Activated naive CD8-positive, alpha-beta T cell treated with anti-CD3 and anti-CD28 coated beads, Interleukin-2, amount 10 ng/mL, durations not matched to agents 7 days and 5 days (primary cell): ENCODE data around the gene XPNPEP3. TPM values are rescaled to one million over a fixed set of nuclear protein-coding genes. Genes with fewer than 3 reads are reported as not detected.
"Not testable (repeated sequence)": the region's sequence is repeated elsewhere in the genome, so short reads cannot be mapped to it uniquely, and the experiment has no call there.

ENCODE experiments used
- ATAC-seq: fragments of 150-1000 bp; cut with Tn5 transposase; one replicate; pipeline ENCODE4 v1.10.0; 2021; ENCODE audit warnings: low read depth, moderate library complexity
- POLR2A ChIA-PET: fragments of 350-600 bp; sonication (Branson Sonifier 250); formaldehyde crosslinking; loops from one replicate; lab custom pipeline; 2021; ENCODE audit warnings: antibody characterized with exemption; lab: Charles Lee
- DNase-seq: peaks from one replicate; pipeline ENCODE4 v3.0.0; 2021
- H3K27ac Mint-ChIP-seq: one replicate; pipeline ENCODE4 v1.8.0; 2022; ENCODE audit warnings: mild to moderate bottlenecking, mixed read lengths
- H3K27me3 Mint-ChIP-seq: one replicate; pipeline ENCODE4 v1.8.0; 2022; ENCODE audit warnings: mild to moderate bottlenecking, moderate library complexity, mixed read lengths
- H3K36me3 Mint-ChIP-seq: one replicate; pipeline ENCODE4 v1.8.0; 2021; ENCODE audit warnings: mild to moderate bottlenecking, mixed read lengths
- H3K4me1 Mint-ChIP-seq: one replicate; pipeline ENCODE4 v1.8.0; 2021; ENCODE audit warnings: mixed read lengths
- H3K4me3 Mint-ChIP-seq: one replicate; pipeline ENCODE4 v1.8.0; 2022; ENCODE audit warnings: mild to moderate bottlenecking, moderate library complexity, mixed read lengths
- H3K9me3 Mint-ChIP-seq: one replicate; pipeline ENCODE4 v1.8.0; 2021; ENCODE audit warnings: mixed read lengths
- total RNA-seq, 2 experiments: library from RNA; stranded (reverse); gene quantifications; one replicate each; pipeline ENCODE4 v1.2.3, GENCODE V29; 2021

XPNPEP3 gene
- 10 to 100 TPM; 14.7 to 15.1 TPM for total RNA-seq

- Mint-ChIP-seq H3K9me3 (no peaks in the 10 kb centered on the region), H3K36me3 (peaks cover 7% of the 10 kb centered on the region), H3K27me3 (no peaks in the 10 kb centered on the region), H3K4me1 (peaks cover 37% of the 10 kb centered on the region), H3K27ac (peak within 1 kb of the TSS; percentile 100), H3K4me3 (peak within 1 kb of the TSS; percentile 99)
- peak; percentile 92 for ATAC-seq
- DNase-seq = peak; percentile 99
- POLR2A ChIA-PET = interaction anchor here (0.6 to 2.2 kb wide), 20 partner anchors 10 to 590 kb away, joined by 3 to 11 read pairs (median 4); partner anchors contain the start of genes MRTFA, RANGAP1, RBX1 and SLC25A17
Measured at GRCh38 chr22:40856513-40857308, at the start of gene XPNPEP3, which contains the start of gene ST13. Gene XPNPEP3, plus strand, starts transcription at chr22:40857148. Its CDS starts 34 bp downstream, at chr22:40857182. Gene ST13, minus strand, starts transcription at chr22:40856639. Its CDS starts 99 bp downstream, at chr22:40856540.

- no peak for ATAC-seq
- H3K4me1 Mint-ChIP-seq = peaks cover 3% of the 10 kb centered on the region
- no peaks in the 10 kb centered on the region for H3K9me3 Mint-ChIP-seq
- H3K27ac Mint-ChIP-seq = no peak overlapping the region
- no peaks in the 10 kb centered on the region for H3K27me3 Mint-ChIP-seq
- H3K36me3 Mint-ChIP-seq = peaks cover 15% of the 10 kb centered on the region
- POLR2A ChIA-PET = no interaction called here
- no peak overlapping the region for H3K4me3 Mint-ChIP-seq
- no peak for DNase-seq
Measured at GRCh38 chr22:40808018-40808841, 48.7 kb upstream of the XPNPEP3 start.

DNA sequence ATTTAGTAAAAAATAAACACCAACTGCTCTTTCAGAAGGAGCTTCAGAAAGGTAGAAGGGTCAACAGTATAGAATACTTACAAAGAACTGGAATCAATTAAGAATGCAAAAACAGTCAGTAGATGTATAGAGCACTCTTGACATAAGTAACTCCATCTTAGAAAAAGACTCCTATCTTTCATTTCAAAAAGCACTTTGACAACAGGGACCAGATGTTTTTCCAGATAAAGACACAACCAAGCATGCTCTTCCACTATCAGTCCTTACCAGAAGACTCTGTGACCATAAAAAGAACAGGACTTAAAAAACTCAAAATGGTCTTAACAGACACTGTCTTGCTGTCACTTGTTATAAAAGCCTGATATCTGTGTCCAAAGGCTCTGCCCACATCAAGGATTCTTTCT is 43.0 kb upstream of the XPNPEP3 start:
- no peaks in the 10 kb centered on the region for H3K9me3 Mint-ChIP-seq
- ATAC-seq (no peak), DNase-seq (no peak)
- no peaks in the 10 kb centered on the region for H3K27me3 Mint-ChIP-seq
- peaks cover 18% of the 10 kb centered on the region for H3K4me1 Mint-ChIP-seq
- POLR2A ChIA-PET = no interaction called here
- H3K36me3 Mint-ChIP-seq = peaks cover 25% of the 10 kb centered on the region
- H3K4me3 Mint-ChIP-seq = no peak overlapping the region
- H3K27ac Mint-ChIP-seq = no peak overlapping the region

DNA sequence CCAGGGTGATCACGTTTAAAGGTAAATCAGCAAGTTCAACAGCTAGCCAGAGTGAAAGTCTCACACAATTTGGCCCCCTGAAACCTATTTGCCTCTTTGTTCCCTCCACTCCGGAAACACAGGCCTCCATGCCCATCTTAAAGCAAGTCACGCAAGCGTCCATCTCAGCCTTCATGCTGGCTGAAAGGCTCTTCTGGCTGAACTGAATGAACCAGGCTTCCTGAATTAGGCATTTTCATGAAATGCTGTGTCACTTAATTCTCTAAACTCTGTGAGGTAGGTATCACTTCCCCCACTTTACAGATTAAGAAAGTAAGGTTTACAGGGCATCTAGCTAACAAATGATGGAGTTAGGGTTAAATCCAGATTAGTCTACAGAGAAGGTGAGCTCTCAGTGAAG is 39.2 kb upstream of the XPNPEP3 start:
- H3K27ac Mint-ChIP-seq = peak overlapping the region; percentile 55
- no peaks in the 10 kb centered on the region for H3K9me3 Mint-ChIP-seq
- ATAC-seq (no peak), DNase-seq (no peak)
- POLR2A ChIA-PET = interaction anchor here (0.6 to 2.0 kb wide), 3 partner anchors 39 to 91 kb away, joined by 3 to 11 read pairs (median 10); partner anchors contain the start of genes ST13 and XPNPEP3
- H3K36me3 Mint-ChIP-seq = peaks cover 21% of the 10 kb centered on the region
- H3K4me1 Mint-ChIP-seq = peaks cover 21% of the 10 kb centered on the region
- peak overlapping the region; percentile 88 for H3K4me3 Mint-ChIP-seq
- H3K27me3 Mint-ChIP-seq = no peaks in the 10 kb centered on the region

- Mint-ChIP-seq H3K27me3 (no peaks in the 10 kb centered on the region), H3K4me1 (peaks cover 21% of the 10 kb centered on the region), H3K9me3 (no peaks in the 10 kb centered on the region), H3K27ac (peak overlapping the region; percentile 55), H3K36me3 (peaks cover 17% of the 10 kb centered on the region), H3K4me3 (peak overlapping the region; percentile 88)
- ATAC-seq = peak; percentile 13
- POLR2A ChIA-PET = interaction anchor here (0.6 to 2.0 kb wide), 7 partner anchors 38 to 870 kb away, joined by 3 to 11 read pairs (median 4); partner anchors contain the start of genes PMM1, SNU13, ST13 and XPNPEP3
- DNase-seq = peak; percentile 46
Measured at GRCh38 chr22:40818192-40818746, 38.7 kb upstream of the XPNPEP3 start.

DNA sequence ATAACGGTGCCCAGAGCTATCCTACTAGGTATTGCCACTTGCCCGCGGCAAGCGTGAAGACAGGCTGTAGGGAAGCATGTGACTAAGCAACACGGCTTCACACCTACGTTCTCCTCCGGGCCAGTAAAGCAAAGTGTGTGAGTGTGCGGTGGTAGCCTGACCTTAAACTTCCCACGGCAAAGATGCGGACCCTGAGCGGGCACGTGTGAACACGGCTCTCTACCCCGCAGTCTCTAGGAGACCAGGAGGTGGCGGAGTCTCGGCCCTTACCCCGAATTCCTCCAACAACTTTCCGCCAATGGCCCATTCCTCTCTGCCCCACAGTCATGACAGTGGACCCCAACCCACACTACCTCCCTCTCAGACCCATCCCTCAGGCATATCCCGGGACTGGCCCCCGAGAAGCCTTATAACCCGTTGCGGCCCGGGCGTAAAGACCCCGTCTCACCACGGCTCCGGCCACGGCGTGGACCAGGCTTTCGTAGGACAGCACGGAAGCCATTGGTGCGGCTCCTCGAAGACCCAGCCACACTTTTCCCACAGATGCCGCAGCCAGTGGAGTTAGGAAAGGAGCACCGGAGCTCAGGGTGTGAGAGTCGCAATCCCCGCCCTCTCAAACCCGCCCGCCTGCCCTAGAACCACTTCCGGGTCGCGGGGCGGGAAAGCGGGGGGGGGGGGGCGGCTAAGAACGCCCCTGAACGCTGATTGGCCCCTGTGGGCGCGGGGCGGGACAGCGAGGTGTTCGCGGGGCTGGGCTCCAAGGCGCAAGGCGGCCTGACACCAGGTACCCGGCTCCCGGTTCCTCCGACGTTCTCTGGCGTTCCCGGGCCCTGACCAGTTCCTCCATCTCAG is 38.0 kb upstream of the XPNPEP3 start, which contains the start of gene SLC25A17:
SLC25A17 (minus strand) TSS at position 600 of the 852 bp plus-strand sequence; CDS start at position 502, 98 bp downstream.
- H3K9me3 Mint-ChIP-seq = no peaks in the 10 kb centered on the region
- DNase-seq = peak; percentile 90

DNA sequence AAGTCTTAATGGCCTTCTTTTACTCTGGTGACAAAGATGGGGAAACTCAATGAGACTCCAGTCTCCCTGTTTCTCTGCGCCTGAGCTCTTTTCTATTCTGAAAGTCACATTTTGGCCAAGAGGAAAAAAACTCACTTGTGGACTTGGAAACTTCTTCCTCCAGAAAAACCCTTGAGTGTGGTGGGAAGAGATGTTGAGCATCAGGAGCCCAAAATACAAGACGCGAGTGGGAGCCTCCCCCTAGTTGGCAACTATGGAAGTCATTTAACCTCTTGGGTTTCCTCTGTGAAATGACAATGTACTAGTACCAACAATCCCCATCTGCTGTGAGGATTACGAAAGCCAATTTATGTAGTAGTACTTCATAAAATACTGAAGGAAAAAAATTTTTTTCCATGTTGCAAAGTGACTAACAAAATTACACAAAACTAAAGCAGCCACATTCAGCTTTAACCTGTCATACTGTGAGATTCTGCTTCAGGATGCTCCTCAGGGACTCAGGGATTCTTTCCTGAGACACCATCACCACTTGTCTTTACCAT is 37.3 kb upstream of the XPNPEP3 start:
- H3K27me3 Mint-ChIP-seq = no peaks in the 10 kb centered on the region
- H3K36me3 Mint-ChIP-seq = peaks cover 13% of the 10 kb centered on the region

More for the DNA sequence above, 38.0 kb upstream of the XPNPEP3 start, which contains the start of gene SLC25A17:
- peak within 1 kb of the TSS; percentile 88 for H3K4me3 Mint-ChIP-seq
- POLR2A ChIA-PET = interaction anchor here (0.6 to 2.0 kb wide), 7 partner anchors 37 to 870 kb away, joined by 3 to 11 read pairs (median 4); partner anchors contain the start of genes PMM1, SNU13, ST13 and XPNPEP3
- peaks cover 21% of the 10 kb centered on the region for H3K4me1 Mint-ChIP-seq
- peak; percentile 89 for ATAC-seq
- H3K36me3 Mint-ChIP-seq = peaks cover 15% of the 10 kb centered on the region
- H3K27ac Mint-ChIP-seq = peak within 1 kb of the TSS; percentile 80
- no peaks in the 10 kb centered on the region for H3K27me3 Mint-ChIP-seq

GRCh38 chr22:40823426-40823825 is 33.5 kb upstream of the XPNPEP3 start:
- POLR2A ChIA-PET = no interaction called here
- Mint-ChIP-seq H3K27me3 (no peaks in the 10 kb centered on the region), H3K27ac (no peak overlapping the region), H3K4me1 (peaks cover 6% of the 10 kb centered on the region), H3K9me3 (no peaks in the 10 kb centered on the region), H3K4me3 (no peak overlapping the region), H3K36me3 (peaks cover 6% of the 10 kb centered on the region)
- DNase-seq = no peak
- no peak for ATAC-seq

More for the DNA sequence above, 37.3 kb upstream of the XPNPEP3 start:
- no peak for DNase-seq
- Mint-ChIP-seq H3K9me3 (no peaks in the 10 kb centered on the region), H3K27ac (peak overlapping the region; percentile 80), H3K4me3 (peak overlapping the region; percentile 88), H3K4me1 (peaks cover 21% of the 10 kb centered on the region)
- ATAC-seq = no peak
- POLR2A ChIA-PET = interaction anchor here (0.6 to 2.0 kb wide), 3 partner anchors 37 to 137 kb away, joined by 3 to 11 read pairs (median 10); partner anchors contain the start of genes ST13 and XPNPEP3

DNA sequence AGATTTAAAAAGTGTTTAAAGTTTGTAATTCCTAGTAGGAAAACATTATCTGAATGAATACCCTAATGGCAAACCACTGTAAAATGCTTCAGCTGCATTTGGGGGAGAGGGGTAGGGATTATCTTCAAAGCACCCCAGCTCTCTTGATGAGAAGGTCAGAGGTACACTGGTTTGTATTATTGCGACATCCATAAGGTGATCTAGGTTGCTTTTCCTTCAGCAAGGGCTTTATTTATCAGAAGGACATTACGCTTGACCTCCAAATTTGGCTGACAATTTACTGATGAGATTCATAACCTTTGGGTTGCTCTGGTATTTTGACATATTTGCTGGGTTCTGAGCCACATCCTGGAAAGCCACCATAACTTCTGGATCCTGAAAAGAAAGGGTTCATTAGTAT is 30.7 kb upstream of the XPNPEP3 start:
- ATAC-seq, H3K27me3 Mint-ChIP-seq, H3K4me1 Mint-ChIP-seq, POLR2A ChIA-PET, DNase-seq, H3K4me3 Mint-ChIP-seq, H3K27ac Mint-ChIP-seq, H3K9me3 Mint-ChIP-seq: not testable (repeated sequence)
- H3K36me3 Mint-ChIP-seq = peaks cover 13% of the 10 kb centered on the region

- POLR2A ChIA-PET = no interaction called here
Measured at GRCh38 chr22:40826984-40827741, 29.8 kb upstream of the XPNPEP3 start.

GRCh38 chr22:40829131-40829530 is 27.8 kb upstream of the XPNPEP3 start:
- H3K9me3 Mint-ChIP-seq = no peaks in the 10 kb centered on the region
- DNase-seq = no peak
- no peak overlapping the region for H3K27ac Mint-ChIP-seq
- no peaks in the 10 kb centered on the region for H3K27me3 Mint-ChIP-seq
- H3K36me3 Mint-ChIP-seq = peaks cover 17% of the 10 kb centered on the region
- POLR2A ChIA-PET = no interaction called here
- no peak for ATAC-seq
- H3K4me1 Mint-ChIP-seq = peaks cover 1% of the 10 kb centered on the region
- H3K4me3 Mint-ChIP-seq = no peak overlapping the region

More at GRCh38 chr22:40826984-40827741, 29.8 kb upstream of the XPNPEP3 start:
- H3K4me3 Mint-ChIP-seq = no peak overlapping the region
- DNase-seq (no peak), ATAC-seq (no peak)
- no peaks in the 10 kb centered on the region for H3K4me1 Mint-ChIP-seq
- H3K36me3 Mint-ChIP-seq = peaks cover 14% of the 10 kb centered on the region
- H3K27ac Mint-ChIP-seq = no peak overlapping the region
- no peaks in the 10 kb centered on the region for H3K27me3 Mint-ChIP-seq
- H3K9me3 Mint-ChIP-seq = no peaks in the 10 kb centered on the region
